NB4 (cell line): Measurements from ENCODE around the gene SGCD.

ENCODE experiments used
- MYC ChIP-seq: IDR thresholded peaks from 2 replicates; pipeline ENCODE4 v1.6.1; 2011; ENCODE audit warnings: low read depth, low read length
- POLR2A ChIP-seq: IDR thresholded peaks from 2 replicates; pipeline ENCODE4 v1.6.1; 2011; ENCODE audit warnings: mild to moderate bottlenecking; ENCODE audit not compliant: insufficient read length; ENCODE audit errors: extremely low read depth
- TF ChIP-seq, protein P1 (sequence below): IDR thresholded peaks from one replicate; pipeline ENCODE4 v1.5.1; 2012; ENCODE audit warnings: low read depth, low read length
- TF ChIP-seq, protein P2 (sequence below): IDR thresholded peaks from 2 replicates; pipeline ENCODE4 v1.6.1; 2011; ENCODE audit warnings: low read depth, low read length

DNA sequence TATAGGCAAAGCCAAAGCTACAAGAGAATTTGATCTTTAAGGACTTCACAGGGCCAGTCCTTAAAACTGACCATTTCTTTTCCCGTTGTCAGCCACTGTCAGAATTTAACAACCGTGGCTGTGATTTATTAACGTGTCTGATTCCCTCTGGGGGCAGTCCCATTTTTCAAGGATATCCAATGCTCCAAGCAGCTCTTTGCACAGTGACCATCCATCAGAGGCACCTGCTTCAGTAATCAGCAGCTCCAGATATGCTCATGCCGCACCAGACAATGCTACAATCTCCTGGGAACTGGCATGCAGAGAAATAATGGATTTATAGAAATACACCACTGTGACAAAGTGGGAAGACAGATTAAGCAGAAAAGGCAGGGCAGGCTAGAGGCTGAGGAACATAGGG is 359.8 kb downstream of the SGCD start:
- TF ChIP-seq POLR2A: no peak
- TF ChIP-seq, protein P1, sequence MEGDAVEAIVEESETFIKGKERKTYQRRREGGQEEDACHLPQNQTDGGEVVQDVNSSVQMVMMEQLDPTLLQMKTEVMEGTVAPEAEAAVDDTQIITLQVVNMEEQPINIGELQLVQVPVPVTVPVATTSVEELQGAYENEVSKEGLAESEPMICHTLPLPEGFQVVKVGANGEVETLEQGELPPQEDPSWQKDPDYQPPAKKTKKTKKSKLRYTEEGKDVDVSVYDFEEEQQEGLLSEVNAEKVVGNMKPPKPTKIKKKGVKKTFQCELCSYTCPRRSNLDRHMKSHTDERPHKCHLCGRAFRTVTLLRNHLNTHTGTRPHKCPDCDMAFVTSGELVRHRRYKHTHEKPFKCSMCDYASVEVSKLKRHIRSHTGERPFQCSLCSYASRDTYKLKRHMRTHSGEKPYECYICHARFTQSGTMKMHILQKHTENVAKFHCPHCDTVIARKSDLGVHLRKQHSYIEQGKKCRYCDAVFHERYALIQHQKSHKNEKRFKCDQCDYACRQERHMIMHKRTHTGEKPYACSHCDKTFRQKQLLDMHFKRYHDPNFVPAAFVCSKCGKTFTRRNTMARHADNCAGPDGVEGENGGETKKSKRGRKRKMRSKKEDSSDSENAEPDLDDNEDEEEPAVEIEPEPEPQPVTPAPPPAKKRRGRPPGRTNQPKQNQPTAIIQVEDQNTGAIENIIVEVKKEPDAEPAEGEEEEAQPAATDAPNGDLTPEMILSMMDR: no peak
- TF ChIP-seq, protein P2, sequence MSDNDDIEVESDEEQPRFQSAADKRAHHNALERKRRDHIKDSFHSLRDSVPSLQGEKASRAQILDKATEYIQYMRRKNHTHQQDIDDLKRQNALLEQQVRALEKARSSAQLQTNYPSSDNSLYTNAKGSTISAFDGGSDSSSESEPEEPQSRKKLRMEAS: no peak
- TF ChIP-seq MYC: no peak
